Measurements from ENCODE around the gene SYCP2. TPM values are rescaled to one million over a fixed set of nuclear protein-coding genes. Genes with fewer than 3 reads are reported as not detected.
"Not testable (repeated sequence)": the region's sequence is repeated elsewhere in the genome, so short reads cannot be mapped to it uniquely, and the experiment has no call there.

Gene SYCP2
- total and polyA plus RNA-seq, 12 donors, result 0.28 to 2.7 (median 1.1) TPM

DNA sequence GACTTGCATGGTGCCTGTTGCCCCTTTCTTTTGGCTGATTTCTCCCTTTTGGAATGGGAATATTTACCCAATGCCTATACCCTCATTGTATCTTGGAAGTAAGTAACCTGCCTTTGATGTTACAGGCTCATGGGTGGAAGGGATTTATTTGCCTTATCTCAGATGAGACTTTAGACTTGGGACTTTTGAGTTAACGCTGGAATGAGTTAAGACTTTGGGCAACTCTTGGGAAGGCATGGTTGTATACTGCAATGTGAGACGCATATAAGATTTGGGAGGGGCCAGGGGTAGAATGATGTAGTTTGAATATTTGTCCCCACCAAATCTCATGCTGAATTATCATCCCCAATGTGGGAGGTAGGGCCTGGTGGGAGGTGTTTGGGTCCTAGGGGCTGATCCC is 75.5 kb downstream of the SYCP2 start:
- Histone ChIP-seq H3K4me1 (replicated peaks in 1 of 2) (no peaks in the 10 kb centered on the region), H3K4me3 (no peak overlapping the region), H3K27ac (no peak overlapping the region), H3K27me3 (no peaks in the 10 kb centered on the region), H3K36me3 (replicated peaks in 1 of 2) (no peaks in the 10 kb centered on the region), H3K9me3 (replicated peaks in 1 of 3) (no peaks in the 10 kb centered on the region)
- DNase-seq, result no peak
- intact Hi-C loops (cut with DNase I), result no loop called here
- no peak for TF ChIP-seq POLR2A (IDR thresholded peaks at IDR 0.05)
- TF ChIP-seq, protein P1, sequence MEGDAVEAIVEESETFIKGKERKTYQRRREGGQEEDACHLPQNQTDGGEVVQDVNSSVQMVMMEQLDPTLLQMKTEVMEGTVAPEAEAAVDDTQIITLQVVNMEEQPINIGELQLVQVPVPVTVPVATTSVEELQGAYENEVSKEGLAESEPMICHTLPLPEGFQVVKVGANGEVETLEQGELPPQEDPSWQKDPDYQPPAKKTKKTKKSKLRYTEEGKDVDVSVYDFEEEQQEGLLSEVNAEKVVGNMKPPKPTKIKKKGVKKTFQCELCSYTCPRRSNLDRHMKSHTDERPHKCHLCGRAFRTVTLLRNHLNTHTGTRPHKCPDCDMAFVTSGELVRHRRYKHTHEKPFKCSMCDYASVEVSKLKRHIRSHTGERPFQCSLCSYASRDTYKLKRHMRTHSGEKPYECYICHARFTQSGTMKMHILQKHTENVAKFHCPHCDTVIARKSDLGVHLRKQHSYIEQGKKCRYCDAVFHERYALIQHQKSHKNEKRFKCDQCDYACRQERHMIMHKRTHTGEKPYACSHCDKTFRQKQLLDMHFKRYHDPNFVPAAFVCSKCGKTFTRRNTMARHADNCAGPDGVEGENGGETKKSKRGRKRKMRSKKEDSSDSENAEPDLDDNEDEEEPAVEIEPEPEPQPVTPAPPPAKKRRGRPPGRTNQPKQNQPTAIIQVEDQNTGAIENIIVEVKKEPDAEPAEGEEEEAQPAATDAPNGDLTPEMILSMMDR (IDR thresholded peaks at IDR 0.05), result no peak
- 89 to 95% (median 93%) methylated on average over 2 of the region's 2 CpGs for whole genome bisulfite sequencing, 4 donors

DNA sequence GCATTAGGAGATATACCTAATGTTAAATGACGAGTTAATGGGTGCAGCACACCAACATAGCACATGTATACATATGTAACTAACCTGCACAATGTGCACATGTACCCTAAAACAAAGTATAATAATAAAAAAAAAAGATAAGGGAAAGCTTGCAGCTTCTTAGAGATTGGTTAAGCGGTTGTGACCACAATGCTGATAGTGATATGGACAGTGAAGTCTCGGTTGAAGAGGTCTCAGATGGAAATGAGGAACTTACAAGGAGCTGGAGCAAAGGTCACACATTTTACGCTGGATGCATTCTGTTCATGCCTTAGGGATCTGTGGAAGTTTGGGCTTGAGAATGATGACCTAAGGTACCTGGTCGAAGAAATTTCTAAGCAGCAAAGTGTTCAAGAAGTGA is 76.5 kb downstream of the SYCP2 start:
- H3K9me3 ChIP-seq (replicated peaks in 1 of 3); H3K4me3 ChIP-seq; DNase-seq; H3K4me1 ChIP-seq (replicated peaks in 1 of 2); H3K36me3 ChIP-seq (replicated peaks in 1 of 2); H3K27me3 ChIP-seq; H3K27ac ChIP-seq; intact Hi-C loops (cut with DNase I): not testable (repeated sequence)
- 83 to 91% (median 85%) methylated on average over 5 of the region's 5 CpGs for WGBS, 4 donors

DNA sequence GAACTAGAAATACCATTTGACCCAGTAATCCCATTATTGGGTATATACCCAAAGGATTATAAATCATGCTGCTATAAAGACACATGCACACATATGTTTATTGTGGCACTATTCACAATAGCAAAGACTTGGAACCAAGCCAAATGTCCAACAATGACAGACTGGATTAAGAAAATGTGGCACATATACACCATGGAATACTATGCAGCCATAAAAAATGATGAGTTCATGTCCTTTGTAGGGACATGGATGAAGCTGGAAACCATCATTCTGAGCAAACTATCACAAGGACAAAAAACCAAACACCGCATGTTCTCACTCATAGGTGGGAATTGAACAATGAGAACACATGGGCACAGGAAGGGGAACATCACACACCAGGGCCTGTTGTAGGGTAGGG is 76.9 kb downstream of the SYCP2 start:
- DNase-seq; H3K4me1 ChIP-seq (replicated peaks in 1 of 2); H3K36me3 ChIP-seq (replicated peaks in 1 of 2); H3K9me3 ChIP-seq (replicated peaks in 1 of 3); H3K4me3 ChIP-seq; intact Hi-C loops (cut with DNase I); H3K27ac ChIP-seq; H3K27me3 ChIP-seq: not testable (repeated sequence)
- 75 to 100% (median 100%) methylated on average over 1 of the region's 1 CpG; no CpG with 5 or more reads in 1 of the 4 donors for WGBS, 4 donors

DNA sequence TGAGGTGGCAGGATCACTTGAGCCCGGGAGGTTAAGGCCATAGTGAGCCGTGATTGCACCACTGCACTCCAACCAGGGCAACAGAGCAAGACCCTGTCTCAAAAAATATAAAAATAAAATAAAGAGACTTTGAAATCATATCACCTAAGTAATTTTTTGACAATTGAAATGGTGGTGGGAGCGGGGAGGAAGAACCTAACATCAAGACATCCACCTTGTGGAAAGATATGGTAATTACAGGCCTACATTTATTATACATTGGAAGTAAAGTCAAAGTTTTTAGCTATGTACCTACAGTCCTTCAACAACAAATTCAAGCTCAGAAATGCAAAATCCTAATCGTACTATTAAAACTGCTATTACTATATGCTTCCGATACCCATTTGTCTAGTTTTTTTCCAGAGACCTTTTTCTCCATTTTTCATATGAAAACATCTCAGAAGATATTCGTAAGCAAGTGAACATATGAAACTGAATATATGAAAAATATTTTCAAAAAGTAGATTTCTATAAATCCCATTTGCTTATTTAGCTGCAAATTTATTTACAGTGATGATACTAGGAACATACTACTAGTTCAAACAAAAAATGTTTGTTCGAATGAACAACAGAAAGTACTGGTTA is 83.3 kb downstream of the SYCP2 start:
- Histone ChIP-seq H3K9me3 (replicated peaks in 1 of 3) (no peaks in the 10 kb centered on the region), H3K27ac (no peak overlapping the region), H3K4me1 (replicated peaks in 1 of 2) (no peaks in the 10 kb centered on the region), H3K4me3 (no peak overlapping the region), H3K27me3 (no peaks in the 10 kb centered on the region), H3K36me3 (replicated peaks in 1 of 2) (no peaks in the 10 kb centered on the region)
- WGBS, 4 donors, result 55 to 61% (median 60%) methylated on average over 7 of the region's 7 CpGs
- TF ChIP-seq POLR2A (IDR thresholded peaks at IDR 0.05), result no peak
- TF ChIP-seq, protein P1 (IDR thresholded peaks at IDR 0.05), result peak; percentile 47 to 76 (median 58)
- intact Hi-C loops (cut with DNase I), result loop anchor here in 1 of 2 donors (5.0 kb wide), 1 partner anchor 68 kb away; no protein-coding TSS in a partner anchor
- no peak for DNase-seq

DNA sequence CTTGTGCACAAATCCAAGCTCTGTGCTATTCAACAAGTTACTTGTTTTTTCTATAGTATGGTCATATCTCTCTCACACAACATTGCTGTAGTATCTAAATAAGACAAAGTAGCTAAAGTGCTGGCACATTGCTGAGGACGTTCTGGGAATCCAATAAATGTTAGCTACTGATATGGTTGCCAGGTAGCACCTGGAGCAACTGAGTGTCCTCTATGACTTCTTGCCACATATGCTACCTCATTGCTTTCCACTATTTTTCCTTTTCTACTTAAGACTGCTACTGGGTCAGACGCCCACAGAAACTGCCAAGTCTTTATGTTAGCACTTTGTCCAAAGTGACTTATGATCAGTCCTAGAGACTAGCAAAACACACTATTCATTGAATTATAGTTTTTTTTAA is 85.3 kb downstream of the SYCP2 start:
- 59 to 72% (median 61%) methylated on average over 2 of the region's 2 CpGs for WGBS, 4 donors
- no peak overlapping the region for H3K4me3 ChIP-seq
- DNase-seq, result no peak
- intact Hi-C loops (cut with DNase I), result loop anchor here in 1 of 2 donors (5.0 kb wide), 1 partner anchor 66 kb away; no protein-coding TSS in a partner anchor
- H3K27ac ChIP-seq, result no peak overlapping the region
- no peak for TF ChIP-seq POLR2A (IDR thresholded peaks at IDR 0.05)
- TF ChIP-seq, protein P1 (IDR thresholded peaks at IDR 0.05), result no peak
- H3K9me3 ChIP-seq (replicated peaks in 1 of 3), result no peaks in the 10 kb centered on the region
- H3K36me3 ChIP-seq (replicated peaks in 1 of 2), result no peaks in the 10 kb centered on the region
- H3K27me3 ChIP-seq, result no peaks in the 10 kb centered on the region
- no peaks in the 10 kb centered on the region for H3K4me1 ChIP-seq (replicated peaks in 1 of 2)

All from adrenal gland (tissue), 12 donors.